Measurements from ENCODE around the gene PAOX.
A peak's percentile ranks its signal among the peaks of the same experiment; 100 is the strongest.

The PAOX gene

DNA sequence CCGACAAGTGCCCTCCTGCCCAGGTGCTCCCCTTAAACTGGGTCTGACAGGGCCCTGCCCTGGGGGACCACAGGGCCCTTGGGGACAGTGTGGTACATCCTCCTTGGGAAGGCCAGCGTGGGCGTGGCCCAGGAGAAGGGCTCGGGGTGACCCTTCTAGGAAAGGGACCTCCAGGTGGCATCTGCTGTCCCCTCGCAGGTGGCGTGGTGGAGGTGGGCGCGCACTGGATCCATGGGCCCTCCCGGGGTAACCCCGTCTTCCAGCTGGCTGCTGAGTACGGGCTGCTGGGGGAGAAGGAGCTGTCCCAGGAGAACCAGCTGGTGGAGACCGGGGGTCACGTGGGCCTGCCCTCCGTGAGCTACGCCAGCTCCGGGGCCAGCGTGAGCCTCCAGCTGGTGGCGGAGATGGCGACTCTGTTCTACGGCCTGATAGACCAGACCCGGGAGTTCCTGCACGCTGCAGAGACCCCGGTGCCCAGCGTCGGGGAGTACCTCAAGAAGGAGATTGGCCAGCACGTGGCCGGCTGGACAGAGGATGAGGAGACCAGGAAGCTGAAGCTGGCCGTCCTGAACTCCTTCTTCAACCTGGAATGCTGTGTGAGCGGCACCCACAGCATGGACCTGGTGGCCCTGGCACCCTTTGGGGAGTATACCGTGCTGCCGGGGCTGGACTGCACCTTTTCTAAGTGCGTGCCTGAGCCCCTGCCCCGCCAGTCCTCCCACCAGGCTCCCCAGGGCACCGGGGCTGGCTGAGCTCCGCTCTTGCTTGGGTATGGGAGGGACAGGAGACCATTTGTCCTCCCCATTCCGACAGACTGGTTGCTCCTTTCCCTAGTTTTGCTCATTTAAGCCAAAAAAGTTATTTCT lies 972 bp downstream of the PAOX start:
- Histone ChIP-seq H3K27me3 (ENCODE audit: insufficient read depth, low read length) (peaks cover 10% of the 10 kb centered on the region; the same call in 1 of the 2 replicates), H3K4me3 (ENCODE audit: low read depth, low read length, poor library complexity, severe bottlenecking) (peak overlapping the region; percentile 67), H3K4me2 (ENCODE audit: low read length) (peak overlapping the region; percentile 72), H3K27ac (ENCODE audit: low read depth, low read length, poor library complexity, severe bottlenecking) (no peak overlapping the region), H3K9me3 (ENCODE audit: low read length) (no peaks in the 10 kb centered on the region), H3K36me3 (ENCODE audit: insufficient read depth, low read length) (no peaks in the 10 kb centered on the region), H4K20me1 (ENCODE audit: insufficient read depth, low read length) (no peaks in the 10 kb centered on the region), H3K79me2 (ENCODE audit: insufficient read depth, low read length) (no peaks in the 10 kb centered on the region), H3K4me1 (ENCODE audit: insufficient read depth, low read length, severe bottlenecking) (peaks cover 7% of the 10 kb centered on the region), H3F3A (ENCODE audit: insufficient read depth, low read length) (no peaks in the 10 kb centered on the region; the same call in 1 of the 2 replicates), H3K9ac (ENCODE audit: low read length) (no peak overlapping the region), H3K9me2 (ENCODE audit: low read depth, low read length) (no peaks in the 10 kb centered on the region), H2AFZ (ENCODE audit: low read length) (no peak overlapping the region)
- TF ChIP-seq, protein P1, sequence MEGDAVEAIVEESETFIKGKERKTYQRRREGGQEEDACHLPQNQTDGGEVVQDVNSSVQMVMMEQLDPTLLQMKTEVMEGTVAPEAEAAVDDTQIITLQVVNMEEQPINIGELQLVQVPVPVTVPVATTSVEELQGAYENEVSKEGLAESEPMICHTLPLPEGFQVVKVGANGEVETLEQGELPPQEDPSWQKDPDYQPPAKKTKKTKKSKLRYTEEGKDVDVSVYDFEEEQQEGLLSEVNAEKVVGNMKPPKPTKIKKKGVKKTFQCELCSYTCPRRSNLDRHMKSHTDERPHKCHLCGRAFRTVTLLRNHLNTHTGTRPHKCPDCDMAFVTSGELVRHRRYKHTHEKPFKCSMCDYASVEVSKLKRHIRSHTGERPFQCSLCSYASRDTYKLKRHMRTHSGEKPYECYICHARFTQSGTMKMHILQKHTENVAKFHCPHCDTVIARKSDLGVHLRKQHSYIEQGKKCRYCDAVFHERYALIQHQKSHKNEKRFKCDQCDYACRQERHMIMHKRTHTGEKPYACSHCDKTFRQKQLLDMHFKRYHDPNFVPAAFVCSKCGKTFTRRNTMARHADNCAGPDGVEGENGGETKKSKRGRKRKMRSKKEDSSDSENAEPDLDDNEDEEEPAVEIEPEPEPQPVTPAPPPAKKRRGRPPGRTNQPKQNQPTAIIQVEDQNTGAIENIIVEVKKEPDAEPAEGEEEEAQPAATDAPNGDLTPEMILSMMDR (IDR thresholded peaks at IDR 0.05; ENCODE audit: low read length) = no peak

DNA sequence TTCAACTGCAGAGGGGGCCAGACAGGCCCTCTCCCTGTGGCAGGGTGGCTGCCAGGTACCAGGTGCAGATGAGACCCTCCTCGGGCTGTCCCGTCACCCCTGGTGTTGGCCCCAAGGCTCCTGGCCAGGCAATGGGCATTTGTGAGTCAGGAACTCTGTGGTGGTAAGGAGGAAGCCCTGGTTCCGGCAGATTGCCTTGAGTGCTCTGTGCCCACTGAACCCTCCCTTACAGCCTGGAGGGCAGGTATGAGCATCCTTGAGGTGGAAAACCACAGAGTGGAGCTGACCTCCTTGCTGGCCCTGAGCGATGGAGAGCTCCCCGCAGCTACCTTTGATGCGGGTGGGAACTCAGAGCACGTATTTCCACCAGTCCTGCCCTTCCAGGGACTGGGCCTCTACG lies 2.0 kb downstream of the PAOX start:
- no peak for TF ChIP-seq EZH2 (IDR thresholded peaks at IDR 0.05; ENCODE audit: borderline replicate concordance, low read length)
- TF ChIP-seq, protein P1 (IDR thresholded peaks at IDR 0.05; ENCODE audit: low read length) = no peak
- no peak overlapping the region for H3K4me2 ChIP-seq (ENCODE audit: low read length)

DNA sequence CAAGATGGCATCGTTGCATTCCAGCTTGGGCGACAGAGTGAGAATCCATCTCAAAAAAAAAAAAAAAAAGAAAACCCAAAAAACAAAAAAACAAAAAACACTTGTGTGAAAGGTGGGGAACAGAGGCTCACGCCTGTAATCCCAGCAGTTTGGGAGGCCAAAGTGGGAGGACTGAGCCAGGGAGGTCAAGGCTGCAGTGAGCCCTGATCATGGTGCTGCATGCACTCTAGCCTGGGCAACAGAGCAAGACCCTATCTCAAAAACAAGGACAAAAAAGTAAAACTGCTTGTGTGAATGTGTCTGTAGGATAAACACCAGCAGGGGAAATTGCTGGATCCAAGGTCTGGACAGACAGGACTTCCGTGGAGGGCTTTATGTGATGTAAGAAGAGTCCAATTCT lies 4.5 kb downstream of the PAOX start:
- H3K4me3 ChIP-seq (ENCODE audit: low read depth, low read length, poor library complexity, severe bottlenecking) = no peak overlapping the region
- H2AFZ ChIP-seq (ENCODE audit: low read length) = no peak overlapping the region
- H4K20me1 ChIP-seq (ENCODE audit: insufficient read depth, low read length) = no peaks in the 10 kb centered on the region
- no peak overlapping the region for H3K9ac ChIP-seq (ENCODE audit: low read length)
- no peak for TF ChIP-seq EZH2 (IDR thresholded peaks at IDR 0.05; ENCODE audit: borderline replicate concordance, low read length)
- no peaks in the 10 kb centered on the region; the same call in 1 of the 2 replicates for H3F3A ChIP-seq (ENCODE audit: insufficient read depth, low read length)
- no peaks in the 10 kb centered on the region for H3K9me3 ChIP-seq (ENCODE audit: low read length)
- no peaks in the 10 kb centered on the region for H3K9me2 ChIP-seq (ENCODE audit: low read depth, low read length)
- H3K4me1 ChIP-seq (ENCODE audit: insufficient read depth, low read length, severe bottlenecking) = peaks cover 5% of the 10 kb centered on the region
- no peak overlapping the region for H3K27ac ChIP-seq (ENCODE audit: low read depth, low read length, poor library complexity, severe bottlenecking)
- H3K27me3 ChIP-seq (ENCODE audit: insufficient read depth, low read length) = peaks cover 10% of the 10 kb centered on the region; the same call in 1 of the 2 replicates
- H3K4me2 ChIP-seq (ENCODE audit: low read length) = no peak overlapping the region
- H3K79me2 ChIP-seq (ENCODE audit: insufficient read depth, low read length) = no peaks in the 10 kb centered on the region
- no peaks in the 10 kb centered on the region for H3K36me3 ChIP-seq (ENCODE audit: insufficient read depth, low read length)

More for the DNA sequence above, 2.0 kb downstream of the PAOX start:
- Histone ChIP-seq H3K4me1 (ENCODE audit: insufficient read depth, low read length, severe bottlenecking) (peaks cover 7% of the 10 kb centered on the region), H3K27me3 (ENCODE audit: insufficient read depth, low read length) (peaks cover 10% of the 10 kb centered on the region; the same call in 1 of the 2 replicates), H4K20me1 (ENCODE audit: insufficient read depth, low read length) (no peaks in the 10 kb centered on the region), H3K9ac (ENCODE audit: low read length) (no peak overlapping the region), H3F3A (ENCODE audit: insufficient read depth, low read length) (no peaks in the 10 kb centered on the region; the same call in 1 of the 2 replicates), H3K79me2 (ENCODE audit: insufficient read depth, low read length) (no peaks in the 10 kb centered on the region), H3K27ac (ENCODE audit: low read depth, low read length, poor library complexity, severe bottlenecking) (no peak overlapping the region), H3K4me3 (ENCODE audit: low read depth, low read length, poor library complexity, severe bottlenecking) (no peak overlapping the region), H3K9me3 (ENCODE audit: low read length) (no peaks in the 10 kb centered on the region), H3K9me2 (ENCODE audit: low read depth, low read length) (no peaks in the 10 kb centered on the region), H3K36me3 (ENCODE audit: insufficient read depth, low read length) (no peaks in the 10 kb centered on the region), H2AFZ (ENCODE audit: low read length) (no peak overlapping the region)
